Embryonic facial prominence (tissue), 1 donor: Measurements from ENCODE around the gene FAM171A1.
"Not testable (repeated sequence)": the region's sequence is repeated elsewhere in the genome, so short reads cannot be mapped to it uniquely, and the experiment has no call there.

Experiments
- DNase-seq: peaks from one replicate; pipeline ENCODE4 v3.0.0-alpha.2; 2016; ENCODE audit errors: extremely low spot score

Gene FAM171A1

GRCh38 chr10:15320118-15320517 lies 51.0 kb downstream of the FAM171A1 start:
- DNase-seq, result no peak

GRCh38 chr10:15316871-15317464 lies 54.1 kb downstream of the FAM171A1 start:
- no peak for DNase-seq

GRCh38 chr10:15316145-15316544 lies 54.9 kb downstream of the FAM171A1 start:
- no peak for DNase-seq

DNA sequence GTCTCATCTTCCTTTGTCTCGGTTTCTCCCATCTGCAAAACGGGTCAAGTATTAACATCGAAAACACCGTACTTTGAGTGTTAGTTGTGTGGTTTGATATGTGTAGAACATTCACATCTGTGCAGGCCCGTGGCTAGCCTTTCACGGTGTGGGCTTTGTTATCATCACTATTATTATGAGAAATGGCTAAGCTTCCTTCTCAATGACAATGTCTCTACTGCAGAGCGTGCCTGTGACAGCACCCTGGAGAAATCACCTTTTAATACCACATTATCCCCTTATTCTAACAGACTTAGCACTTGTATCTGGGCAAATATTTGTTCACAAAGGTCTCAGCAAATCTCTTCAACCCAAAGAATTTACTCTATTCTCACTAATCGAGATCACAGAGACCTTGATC lies 55.8 kb downstream of the FAM171A1 start:
- no peak for DNase-seq

GRCh38 chr10:15314482-15315045 lies 56.5 kb downstream of the FAM171A1 start:
- DNase-seq, result no peak

DNA sequence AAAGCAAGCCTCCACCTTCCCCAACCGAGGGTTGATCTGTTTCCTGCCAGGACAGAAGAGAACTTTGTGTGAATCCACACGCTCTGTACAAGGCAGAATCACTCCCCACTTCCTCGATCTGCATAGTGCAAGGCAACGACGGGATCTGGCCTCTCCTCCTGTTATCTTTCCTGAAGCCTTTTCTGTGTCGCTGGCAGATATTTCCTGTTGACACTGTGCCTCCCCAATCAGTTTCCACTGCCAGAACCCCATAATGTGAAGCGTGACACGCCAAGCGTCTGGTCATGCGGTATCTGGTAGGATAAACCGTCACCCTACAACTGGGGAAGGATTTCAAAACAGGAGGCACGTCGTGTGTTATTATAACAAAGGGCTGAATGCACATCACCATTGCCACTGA lies 57.2 kb downstream of the FAM171A1 start:
- DNase-seq, result no peak

- DNase-seq, result no peak
Measured at GRCh38 chr10:15313047-15313446, 58.0 kb downstream of the FAM171A1 start.

DNA sequence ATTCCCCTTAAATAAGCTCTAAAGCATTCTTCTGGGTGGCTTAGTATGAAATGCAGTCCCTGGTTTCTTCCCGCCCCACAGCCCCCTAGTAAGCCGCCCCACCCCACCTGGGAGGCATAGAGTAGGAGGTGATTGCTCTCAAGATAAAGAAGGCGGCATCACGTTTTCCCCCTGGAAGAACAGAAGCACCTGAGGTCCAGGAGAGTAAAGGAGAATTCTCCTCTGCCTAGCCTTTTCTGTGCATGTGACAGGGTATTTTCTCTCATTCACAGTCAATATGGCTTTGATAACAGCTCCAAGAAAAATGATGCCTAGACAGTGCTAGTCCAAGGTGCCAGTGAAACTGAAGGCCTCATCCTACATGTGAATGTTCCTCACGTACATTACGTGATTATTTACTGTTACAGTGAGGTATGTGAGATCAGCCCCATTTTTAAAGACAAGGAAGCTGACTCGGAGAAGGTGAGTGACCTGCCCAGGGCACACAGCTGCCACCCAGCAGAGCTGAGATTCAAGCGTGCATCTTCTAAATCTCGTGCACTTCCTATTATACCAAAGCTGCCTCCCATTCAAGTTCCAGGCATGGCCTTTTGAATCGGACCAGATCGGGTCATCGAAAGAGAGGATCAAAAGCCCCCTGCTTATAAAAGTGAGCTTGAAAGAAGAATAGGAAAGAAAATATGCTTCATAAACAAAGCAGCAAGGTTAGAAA lies 59.4 kb downstream of the FAM171A1 start:
- DNase-seq, result no peak

- DNase-seq, result no peak
Measured at GRCh38 chr10:15310776-15311568, 60.1 kb downstream of the FAM171A1 start.

DNA sequence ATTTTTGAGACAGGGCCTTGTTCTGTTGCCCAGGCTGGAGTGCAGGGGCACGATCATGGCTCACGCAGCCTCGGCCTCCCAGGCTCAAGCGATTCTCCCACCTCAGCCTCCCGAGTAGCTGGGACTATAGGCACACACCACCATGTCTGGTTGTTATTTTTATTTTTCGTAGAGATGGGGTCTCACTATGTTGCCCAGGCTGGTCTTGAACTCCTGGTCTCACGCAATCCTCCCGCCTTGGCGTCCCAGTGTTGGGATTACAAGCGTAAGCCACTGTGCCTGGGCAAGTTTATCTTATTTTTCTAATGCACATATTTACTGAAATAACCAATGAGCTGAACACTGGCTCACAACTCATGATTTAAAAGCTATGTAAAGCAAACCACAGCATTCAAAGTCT lies 61.9 kb downstream of the FAM171A1 start:
- no peak for DNase-seq

GRCh38 chr10:15306735-15307280 lies 64.3 kb downstream of the FAM171A1 start:
- no peak for DNase-seq

DNA sequence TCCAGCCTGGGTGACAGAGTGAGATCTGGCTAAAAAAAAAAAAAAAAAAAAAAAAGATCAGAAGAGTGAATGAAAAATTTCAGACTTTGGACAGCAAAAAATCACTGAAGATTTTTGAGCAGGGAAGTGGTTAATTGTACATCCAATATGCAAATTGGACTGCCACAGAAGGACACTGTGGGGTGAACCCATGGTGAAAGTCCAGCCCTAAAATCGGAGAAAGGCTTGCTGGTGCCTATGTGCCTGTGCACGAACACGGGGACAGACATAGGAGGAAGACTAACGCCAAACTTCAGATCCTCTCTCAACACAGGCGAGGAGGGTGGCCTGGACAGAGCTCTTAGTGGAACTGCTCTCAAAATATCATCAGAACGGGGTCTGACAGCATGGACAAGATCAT lies 65.5 kb downstream of the FAM171A1 start:
- no peak for DNase-seq

GRCh38 chr10:15305161-15305560 lies 65.9 kb downstream of the FAM171A1 start:
- no peak for DNase-seq

- DNase-seq, result not testable (repeated sequence)
Measured at GRCh38 chr10:15302188-15302956, 68.7 kb downstream of the FAM171A1 start.

DNA sequence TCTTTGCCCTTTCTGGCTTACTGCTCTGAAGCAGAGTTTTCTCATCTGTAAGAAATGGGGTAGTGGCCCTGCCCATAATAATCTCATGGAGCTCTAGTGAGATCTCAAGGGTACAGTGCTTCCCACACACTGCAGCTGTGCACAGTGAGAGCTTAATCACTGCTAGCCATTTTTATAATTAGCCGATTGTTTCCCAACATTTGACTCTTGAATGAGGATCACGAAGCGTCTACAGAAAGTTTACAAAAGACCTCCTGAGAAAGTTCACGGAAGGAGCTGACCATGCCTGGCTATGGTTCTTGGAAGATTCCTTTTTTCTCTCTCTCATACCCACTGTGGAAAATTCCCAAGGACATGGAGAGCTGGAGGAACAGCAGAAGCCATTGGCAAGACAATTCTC lies 70.4 kb downstream of the FAM171A1 start:
- no peak for DNase-seq

- no peak for DNase-seq
Measured at GRCh38 chr10:15300145-15300544, 70.9 kb downstream of the FAM171A1 start.

DNA sequence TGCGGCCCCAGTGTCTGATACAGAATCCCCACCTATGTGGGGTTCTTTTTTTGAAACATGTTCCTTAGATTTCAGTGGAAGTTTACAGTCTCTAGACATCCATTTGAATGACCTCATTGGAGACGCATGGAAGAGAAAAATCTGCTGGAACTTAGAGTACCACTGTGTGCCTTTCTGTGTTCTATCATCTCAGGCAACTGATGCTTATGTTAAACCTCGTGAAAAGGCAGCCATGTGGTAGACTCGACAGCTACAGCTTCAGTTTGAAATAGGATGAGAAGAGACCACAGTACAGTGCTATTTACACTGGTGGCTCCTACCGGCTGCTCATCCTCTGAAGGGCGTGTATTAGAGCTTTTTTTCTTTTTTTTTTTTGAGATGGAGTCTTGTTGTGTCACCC lies 74.4 kb downstream of the FAM171A1 start:
- no peak for DNase-seq

DNA sequence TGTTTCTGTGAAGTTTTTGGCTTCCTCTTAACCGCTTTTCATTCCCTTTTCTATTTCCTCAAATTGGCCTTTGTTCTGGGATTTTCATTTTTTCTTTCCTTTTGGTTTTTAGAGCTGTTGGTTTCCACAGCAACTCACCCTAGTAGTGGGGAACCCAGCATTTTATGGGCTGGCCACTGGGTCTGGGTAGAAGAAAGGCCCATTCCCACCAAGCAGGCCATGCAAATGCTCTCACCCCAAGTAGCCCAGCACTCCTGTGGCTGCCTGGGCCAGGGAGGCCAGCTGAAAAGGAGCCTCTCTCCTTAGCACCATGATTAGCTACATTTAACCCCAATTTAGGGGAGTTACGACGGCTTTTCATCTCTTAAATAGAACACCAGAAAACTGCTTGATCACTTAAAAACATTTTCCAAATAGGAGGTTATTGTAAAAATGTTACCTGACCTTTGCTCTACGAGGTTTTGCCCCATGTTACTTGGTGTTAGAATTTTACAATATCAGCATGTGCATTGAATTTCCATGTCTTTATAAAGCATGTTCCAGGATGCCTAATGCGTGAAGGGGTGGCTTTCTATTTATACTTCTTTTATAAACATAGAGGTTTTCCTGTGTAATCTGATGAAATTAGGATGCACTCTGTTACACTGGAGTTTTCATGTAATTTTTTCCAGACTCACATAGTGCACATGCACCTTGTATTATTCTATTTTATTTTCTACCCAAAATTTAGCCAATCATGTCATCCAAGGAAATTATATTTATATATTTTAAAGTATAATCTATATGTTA lies 75.4 kb downstream of the FAM171A1 start:
- DNase-seq, result no peak

- DNase-seq, result no peak
Measured at GRCh38 chr10:15293862-15294842, 76.9 kb downstream of the FAM171A1 start.
